Panc1 (cell line): Measurements from ENCODE around the gene PPP1CA. TPM values are rescaled to one million over a fixed set of nuclear protein-coding genes. Genes with fewer than 3 reads are reported as not detected.

Experiments
- ATAC-seq: fragments of 200-7000 bp; cut with Tn5 transposase; 2 replicates; pipeline ENCODE4 v1.9.1; 2020; ENCODE audit warnings: mild to moderate bottlenecking, moderate library complexity
- BruUV-seq: library from RNA; stranded (reverse); fragments of 400-500 nt; replicated peaks from 2 replicates; lab custom pipeline; 2021; lab: Mats Ljungman, UMichigan
- CTCF ChIA-PET: fragments of 300-600 bp; sonication (Branson Sonifier 250); formaldehyde crosslinking; loops from one replicate; lab custom pipeline; 2022; ENCODE audit warnings: antibody characterized with exemption; lab: Charles Lee
- POLR2A ChIA-PET: fragments of 300-600 bp; sonication (Branson Sonifier 250); formaldehyde crosslinking; loops from one replicate; lab custom pipeline; 2022; ENCODE audit warnings: antibody characterized with exemption; lab: Charles Lee
- DNase-seq: peaks from one replicate; pipeline ENCODE4 v3.0.0-alpha.2; 2010; ENCODE audit warnings: low read depth, low spot score
- H3K27ac ChIP-seq: 2 replicates; pipeline ENCODE4 v1.5.1; 2011; ENCODE audit warnings: mild to moderate bottlenecking, low read length, inconsistent platforms
- H3K27me3 ChIP-seq: fragments of 200-500 bp; sonication (Bioruptor generic); 2 replicates; pipeline ENCODE4 v1.6.0; 2014; ENCODE audit warnings: low read length, inconsistent platforms; ENCODE audit not compliant: control insufficient read depth, insufficient read depth
- H3K36me3 ChIP-seq: fragments of 200-500 bp; sonication (Bioruptor generic); 2 replicates; pipeline ENCODE4 v1.5.1; 2014; ENCODE audit warnings: inconsistent platforms, mild to moderate bottlenecking, low read length, moderate library complexity; ENCODE audit not compliant: control insufficient read depth, insufficient read depth
- H3K4me1 ChIP-seq: 2 replicates; pipeline ENCODE4 v1.5.1; 2011; ENCODE audit warnings: inconsistent platforms, mild to moderate bottlenecking, low read length, moderate library complexity; ENCODE audit not compliant: control insufficient read depth, insufficient read depth
- H3K4me3 ChIP-seq, 2 experiments: 2 replicates each; pipeline ENCODE4 v1.5.1; 2011 to 2012; ENCODE audit warnings: low read depth in 2 of 2, low read length in 2 of 2, mild to moderate bottlenecking in 2 of 2, inconsistent platforms in 1 of 2, moderate library complexity in 1 of 2
- H3K9me3 ChIP-seq: fragments of 200-500 bp; sonication (Bioruptor generic); 2 replicates; pipeline ENCODE4 v1.5.1; 2014; ENCODE audit warnings: low read depth, mild to moderate bottlenecking, inconsistent platforms, low read length, moderate library complexity; ENCODE audit not compliant: control insufficient read depth, insufficient read depth
- POLR2AphosphoS5 ChIP-seq: IDR thresholded peaks from 2 replicates; pipeline ENCODE4 v1.6.1; 2012; ENCODE audit warnings: mild to moderate bottlenecking, low read depth, low read length, moderate library complexity
- REST ChIP-seq, 2 experiments: IDR thresholded peaks; 2 replicates each; pipeline ENCODE4 v1.6.1; 2011 to 2012; ENCODE audit warnings: low read depth in 2 of 2, control low read depth in 1 of 2, low read length in 1 of 2, mild to moderate bottlenecking in 1 of 2, moderate library complexity in 1 of 2; ENCODE audit not compliant: insufficient read depth in 1 of 2
- SIN3A ChIP-seq: IDR thresholded peaks from 2 replicates; pipeline ENCODE4 v1.6.1; 2012; ENCODE audit warnings: low read depth, mild to moderate bottlenecking, low read length, moderate library complexity, borderline replicate concordance; ENCODE audit not compliant: insufficient read depth
- TCF7L2 ChIP-seq: IDR thresholded peaks from 2 replicates; pipeline ENCODE4 v1.6.1; 2011; ENCODE audit warnings: mild to moderate bottlenecking, low read depth, low read length, inconsistent platforms
- in situ Hi-C: cut with HindIII; loops from 2 replicates; pipeline ENCODE4 v1.10.0; 2016; ENCODE audit warnings: low sequenced_read_pairs, low pct_unique_long_range_greater_than_20kb
- intact Hi-C: fragments of 100-400 bp; cut with micrococcal nuclease; formaldehyde crosslinking; loops from one replicate; pipeline ENCODE4 v1.10.0; 2022; ENCODE audit not compliant: unreplicated experiment
- total RNA-seq: library from RNA; stranded (reverse); gene quantifications from one replicate; pipeline ENCODE4 v1.2.1, GENCODE V29; 2021; ENCODE audit not compliant: unreplicated experiment
- TF ChIP-seq, protein P1 (sequence below): fragments of 450-650 bp; IDR thresholded peaks from 2 replicates; pipeline ENCODE4 v1.5.1; 2017; ENCODE audit warnings: mild to moderate bottlenecking

The PPP1CA gene
- total RNA-seq, 1 experiment from 2014 or later, result 361 TPM

- no TSS peak for BruUV-seq
- intact Hi-C loops (no loop called here), in situ Hi-C loops (no loop called here)
- Histone ChIP-seq H3K9me3 (no peaks in the 10 kb centered on the region), H3K27ac (peak within 1 kb of the TSS; percentile 54; the same call in 1 of the 2 replicates), H3K4me3 (peak within 1 kb of the TSS; percentile 20 to 46), H3K36me3 (no peaks in the 10 kb centered on the region), H3K4me1 (peaks cover 61% of the 10 kb centered on the region), H3K27me3 (no peaks in the 10 kb centered on the region)
- DNase-seq (no peak), ATAC-seq (no peak)
- TF ChIP-seq, protein P1, sequence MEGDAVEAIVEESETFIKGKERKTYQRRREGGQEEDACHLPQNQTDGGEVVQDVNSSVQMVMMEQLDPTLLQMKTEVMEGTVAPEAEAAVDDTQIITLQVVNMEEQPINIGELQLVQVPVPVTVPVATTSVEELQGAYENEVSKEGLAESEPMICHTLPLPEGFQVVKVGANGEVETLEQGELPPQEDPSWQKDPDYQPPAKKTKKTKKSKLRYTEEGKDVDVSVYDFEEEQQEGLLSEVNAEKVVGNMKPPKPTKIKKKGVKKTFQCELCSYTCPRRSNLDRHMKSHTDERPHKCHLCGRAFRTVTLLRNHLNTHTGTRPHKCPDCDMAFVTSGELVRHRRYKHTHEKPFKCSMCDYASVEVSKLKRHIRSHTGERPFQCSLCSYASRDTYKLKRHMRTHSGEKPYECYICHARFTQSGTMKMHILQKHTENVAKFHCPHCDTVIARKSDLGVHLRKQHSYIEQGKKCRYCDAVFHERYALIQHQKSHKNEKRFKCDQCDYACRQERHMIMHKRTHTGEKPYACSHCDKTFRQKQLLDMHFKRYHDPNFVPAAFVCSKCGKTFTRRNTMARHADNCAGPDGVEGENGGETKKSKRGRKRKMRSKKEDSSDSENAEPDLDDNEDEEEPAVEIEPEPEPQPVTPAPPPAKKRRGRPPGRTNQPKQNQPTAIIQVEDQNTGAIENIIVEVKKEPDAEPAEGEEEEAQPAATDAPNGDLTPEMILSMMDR, result no peak
- TF ChIP-seq TCF7L2 (no peak), REST (IDR thresholded peaks at IDR 0.05; ENCODE audit: insufficient read depth in 1 of 2, low read depth in 2 of 2, low read length in 1 of 2) (no peak), POLR2AphosphoS5 (no peak), SIN3A (no peak)
- CTCF ChIA-PET, result no interaction called here
- POLR2A ChIA-PET, result no interaction called here
These were observed 14.0 kb upstream of the PPP1CA start, which contains the start of gene CARNS1 for GRCh38 chr11:67415501-67416304. TSS of gene CARNS1 (plus strand) at chr11:67415678. CDS start at chr11:67416200, 522 bp downstream.

- Histone ChIP-seq H3K36me3 (no peaks in the 10 kb centered on the region), H3K9me3 (no peaks in the 10 kb centered on the region), H3K4me1 (peaks cover 40% of the 10 kb centered on the region), H3K27ac (no peak overlapping the region), H3K27me3 (no peaks in the 10 kb centered on the region), H3K4me3 (no peak overlapping the region)
- TF ChIP-seq SIN3A (no peak), REST (IDR thresholded peaks at IDR 0.05; ENCODE audit: insufficient read depth in 1 of 2, low read depth in 2 of 2, low read length in 1 of 2) (no peak), POLR2AphosphoS5 (no peak), TCF7L2 (no peak)
- TF ChIP-seq, protein P1, result no peak
- ChIA-PET CTCF (interaction anchor here (0.7 kb wide), 1 partner anchor 132 kb away, joined by 7 read pairs; no protein-coding TSS in a partner anchor), POLR2A (interaction anchor here (0.6 kb wide), 1 partner anchor 69 kb away, joined by 3 read pairs; the partner anchor contains the start of gene AIP)
- no peak for DNase-seq
- intact Hi-C loops (loop anchor here (5.0 kb wide), 1 partner anchor 94 kb away; the partner anchor contains the start of genes CDK2AP2 and PITPNM1), in situ Hi-C loops (no loop called here)
- BruUV-seq, result no TSS peak
- no peak for ATAC-seq
These were observed 11.7 kb upstream of the PPP1CA start for GRCh38 chr11:67413266-67413849.
